GM18868 (cell line): ENCODE measurements around the gene FMNL2.
A peak's percentile ranks its signal among the peaks of the same experiment; 100 is the strongest.

Experiments
- ATAC-seq: cut with Tn5 transposase; IDR thresholded peaks from one replicate; pipeline ENCODE4 v1.9.1; 2021; ENCODE audit warnings: mild to moderate bottlenecking, moderate library complexity; ENCODE audit not compliant: unreplicated experiment

Gene FMNL2

DNA sequence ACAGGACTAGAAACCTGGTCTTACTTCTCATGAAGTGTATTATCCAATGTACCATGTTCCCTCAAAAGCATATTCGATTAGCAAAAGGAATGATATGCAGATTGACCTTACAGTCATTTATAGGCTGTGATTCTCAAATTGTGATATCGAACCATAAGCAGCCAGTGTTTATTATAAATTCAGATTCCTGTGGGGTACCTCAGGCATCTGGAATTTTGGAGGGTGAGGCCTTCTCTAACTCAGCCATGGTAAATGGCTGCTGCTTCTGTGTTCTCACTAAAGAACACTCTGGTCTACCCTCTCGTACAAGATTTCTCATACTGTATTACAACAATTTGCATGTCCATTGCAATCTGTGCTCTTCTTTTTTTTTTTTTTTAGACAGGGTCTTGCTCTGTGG lies 297.8 kb downstream of the FMNL2 start:
- no peak for ATAC-seq

DNA sequence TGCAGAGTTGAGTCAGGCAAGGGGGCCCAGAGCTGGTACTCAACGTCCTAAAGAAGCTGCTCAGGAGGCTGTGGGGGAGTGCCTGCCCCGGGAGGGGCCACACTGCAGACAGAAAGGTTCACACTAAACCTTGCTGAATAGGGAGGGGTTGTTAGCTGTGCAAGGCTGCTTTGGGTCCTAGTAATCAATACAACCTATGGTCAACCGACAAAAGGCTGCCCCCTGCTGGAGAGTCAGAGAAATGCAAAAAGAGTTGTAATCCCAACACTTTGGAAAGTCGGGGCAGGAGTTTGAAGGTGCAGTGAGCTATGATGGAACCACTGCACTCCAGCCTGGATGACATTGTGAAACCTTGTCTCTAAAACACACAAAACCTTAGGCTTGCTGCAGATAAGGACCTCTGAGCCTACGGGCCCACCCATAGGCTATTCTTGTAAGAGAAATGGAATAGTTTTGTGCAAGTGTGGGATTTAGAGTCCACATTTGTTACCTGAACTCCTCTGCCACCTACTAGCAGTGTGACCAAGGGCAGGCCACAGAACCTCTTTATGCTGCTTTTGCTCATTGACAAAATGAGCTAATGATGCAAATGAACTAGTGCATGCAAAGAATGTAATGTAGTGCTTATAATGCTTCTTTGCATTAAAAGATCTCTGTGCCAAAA lies 300.8 kb downstream of the FMNL2 start:
- peak; percentile 79 for ATAC-seq

DNA sequence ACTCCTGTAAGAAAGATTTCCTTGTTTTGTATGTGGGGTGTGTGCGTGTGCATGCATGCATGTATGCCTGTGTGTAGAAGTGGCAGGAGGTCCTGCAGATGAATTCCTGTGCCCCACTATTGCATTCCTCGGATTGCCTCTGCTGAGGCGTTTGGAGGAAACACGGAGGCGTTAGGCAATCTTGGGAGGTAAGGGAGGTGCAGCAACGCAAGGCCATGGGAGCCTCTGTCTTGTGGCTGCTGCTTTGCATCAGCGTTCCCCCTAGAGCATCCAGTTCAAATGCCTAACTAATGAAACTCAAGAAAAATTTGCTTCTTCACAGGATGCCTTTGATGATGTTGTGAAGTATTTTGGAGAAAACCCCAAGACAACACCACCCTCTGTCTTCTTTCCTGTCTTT lies 302.3 kb downstream of the FMNL2 start:
- no peak for ATAC-seq

DNA sequence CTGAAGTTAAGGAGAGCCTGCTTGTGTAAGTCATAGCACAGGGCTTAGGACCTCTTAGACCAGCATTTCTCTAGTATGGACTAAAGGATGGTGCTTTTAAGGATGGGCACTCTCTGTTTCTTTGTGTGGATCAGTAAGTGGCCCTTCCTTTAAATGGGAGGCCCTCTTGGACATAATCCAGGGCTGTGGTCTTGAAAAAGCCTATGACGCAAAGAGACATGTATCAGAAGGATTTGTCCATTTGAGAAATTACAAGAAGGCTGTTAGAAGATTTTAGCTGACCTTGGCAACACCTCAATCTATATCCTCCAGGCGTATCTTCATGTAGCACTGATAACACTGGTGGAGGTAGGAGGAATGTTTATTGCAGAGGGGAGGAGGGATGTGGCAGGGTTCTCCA lies 303.1 kb downstream of the FMNL2 start:
- ATAC-seq: no peak

DNA sequence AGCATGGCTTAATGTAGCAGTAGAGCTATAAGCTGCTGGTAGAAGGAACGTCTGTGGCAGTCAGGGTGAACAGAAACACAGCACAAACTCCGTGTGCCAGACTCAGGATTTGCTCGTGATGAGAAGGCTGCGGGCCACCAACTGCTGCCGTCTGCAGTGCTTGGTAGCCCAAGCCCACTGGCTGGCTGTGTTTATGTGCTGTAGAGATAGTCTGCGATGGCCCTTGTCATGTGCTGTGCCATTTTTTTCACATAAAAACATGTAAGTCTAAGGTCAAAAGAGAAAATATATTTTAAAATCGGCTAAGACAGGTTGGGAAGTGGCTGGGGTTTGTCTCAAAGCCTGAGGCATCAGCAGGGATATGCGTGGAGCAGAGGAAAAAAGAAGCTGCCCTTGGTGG lies 303.6 kb downstream of the FMNL2 start:
- no peak for ATAC-seq

GRCh38 chr2:152644189-152644873 lies 309.4 kb downstream of the FMNL2 start:
- no peak for ATAC-seq

GRCh38 chr2:152646264-152646663 lies 311.3 kb downstream of the FMNL2 start:
- ATAC-seq: no peak

- no peak for ATAC-seq
Measured at GRCh38 chr2:152646775-152647174, 311.8 kb downstream of the FMNL2 start.

DNA sequence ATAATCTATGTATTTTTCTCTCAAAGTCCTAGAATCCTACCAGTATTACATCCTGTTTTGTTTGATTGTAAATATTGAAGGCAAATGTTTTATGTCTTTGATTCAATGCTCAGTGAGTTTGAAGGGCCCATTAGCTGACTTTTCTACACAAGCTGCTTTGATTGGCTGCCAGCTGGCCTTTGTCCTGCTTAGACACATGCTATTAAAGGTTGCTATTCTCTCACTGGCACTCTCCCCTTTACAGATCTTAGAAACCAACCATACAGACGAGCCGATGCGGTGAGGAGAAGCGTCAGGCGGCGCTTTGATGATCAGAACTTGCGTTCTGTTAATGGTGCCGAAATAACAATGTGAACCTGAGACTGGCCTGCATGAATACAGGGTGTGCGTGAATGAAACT lies 312.6 kb downstream of the FMNL2 start:
- ATAC-seq: no peak

DNA sequence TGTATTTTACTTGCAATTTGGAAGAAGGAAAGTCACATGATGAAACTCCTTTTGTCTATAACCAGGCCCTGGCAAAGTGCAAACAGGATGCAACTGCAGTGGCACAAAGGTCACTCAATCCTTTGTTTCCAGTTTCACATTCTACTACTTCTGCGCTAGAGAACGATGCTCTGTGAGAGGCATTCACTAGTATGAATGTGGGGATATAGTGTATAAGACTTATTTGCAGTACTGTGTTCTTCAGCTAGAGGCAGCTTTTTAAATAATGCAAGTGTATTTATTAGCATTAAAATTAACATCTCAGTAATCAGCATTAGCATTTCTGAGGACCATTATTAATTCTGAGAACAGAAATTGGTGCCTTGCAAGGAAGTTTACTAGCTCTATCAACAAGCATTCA lies 313.4 kb downstream of the FMNL2 start:
- no peak for ATAC-seq

- ATAC-seq: no peak
Measured at GRCh38 chr2:152649997-152650396, 315.0 kb downstream of the FMNL2 start.

DNA sequence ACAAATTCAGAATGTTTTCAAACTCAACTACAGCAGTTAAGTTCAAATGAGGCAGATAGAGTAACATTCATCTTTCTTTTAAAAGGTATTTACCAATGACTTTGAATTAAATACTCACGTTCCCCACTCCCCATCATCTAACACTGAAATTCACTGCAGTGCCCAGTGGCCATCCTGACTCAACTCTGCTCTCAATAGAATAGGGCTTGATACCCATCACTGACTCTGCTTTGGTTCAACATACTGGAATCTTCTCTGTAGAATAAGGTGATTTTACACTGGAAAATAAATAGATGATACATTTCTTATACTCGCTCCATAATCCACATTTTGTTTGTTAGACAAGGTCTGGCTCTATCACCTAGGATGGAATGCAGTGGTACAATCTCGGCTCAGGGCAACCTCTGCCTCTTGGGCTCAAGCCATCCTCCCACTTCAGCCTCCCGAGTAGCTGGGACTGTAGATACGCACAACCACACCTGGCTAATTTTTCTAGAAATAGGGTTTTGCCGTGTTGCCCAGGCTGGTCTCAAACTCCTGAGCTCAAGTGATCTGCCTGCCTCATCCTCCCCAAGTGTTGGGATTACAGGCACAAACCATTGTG lies 315.9 kb downstream of the FMNL2 start:
- no peak for ATAC-seq

DNA sequence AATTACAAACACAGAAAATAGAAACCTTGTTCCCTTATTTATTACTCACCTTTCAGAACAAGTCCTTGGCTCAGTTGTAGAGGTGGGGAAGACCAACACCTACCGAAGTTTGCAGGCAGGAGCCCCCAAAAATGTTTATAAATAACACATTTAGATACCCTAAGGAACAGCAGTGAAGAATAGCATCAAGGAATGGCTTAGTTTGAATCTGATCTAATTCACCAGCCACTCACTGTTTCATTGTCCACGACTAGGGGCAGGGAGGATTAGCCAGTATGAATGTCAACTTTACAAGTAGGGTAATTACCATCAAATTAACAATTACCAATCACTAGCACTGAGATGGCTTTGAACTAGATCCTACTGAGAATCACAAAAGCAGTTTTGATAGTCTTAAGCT lies 316.9 kb downstream of the FMNL2 start:
- no peak for ATAC-seq

DNA sequence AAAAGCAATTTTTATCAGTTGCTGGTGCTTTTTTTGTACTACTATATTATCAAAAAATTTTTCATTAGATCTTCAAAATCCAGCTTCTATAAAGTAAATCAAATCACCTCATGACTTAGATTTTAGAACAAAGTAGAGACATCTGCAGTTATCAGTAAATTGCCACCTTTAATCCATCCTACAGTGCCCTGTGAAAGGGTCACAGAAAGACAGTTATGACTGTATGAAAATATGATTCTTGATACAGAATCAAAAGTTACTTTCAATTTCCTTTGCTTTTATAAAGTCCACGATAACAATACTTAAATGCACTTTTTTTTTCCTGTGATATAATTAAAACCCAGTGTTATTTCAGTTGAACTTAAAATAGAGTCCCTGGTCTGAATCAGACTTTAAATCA lies 320.9 kb downstream of the FMNL2 start:
- peak; percentile 38 for ATAC-seq

DNA sequence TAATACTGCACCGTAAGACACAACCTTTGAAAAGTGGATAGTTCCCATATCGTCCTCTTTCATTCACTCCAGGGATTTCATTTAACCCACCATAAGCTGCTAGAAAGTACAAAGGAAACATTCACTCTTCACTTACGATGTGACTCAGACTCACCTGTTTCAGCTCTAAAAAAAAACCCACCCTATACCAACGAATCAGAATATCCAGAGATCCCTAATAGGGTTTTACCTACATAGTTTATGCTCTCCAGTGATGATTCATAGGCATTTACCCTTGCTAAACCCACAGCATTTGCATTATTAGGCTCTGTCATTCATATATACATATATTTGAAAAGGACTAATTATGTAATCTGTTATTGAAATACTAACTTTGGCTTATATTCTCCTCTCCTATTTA lies 322.1 kb downstream of the FMNL2 start:
- peak; percentile 93 for ATAC-seq

GRCh38 chr2:152658221-152658620 lies 323.2 kb downstream of the FMNL2 start:
- ATAC-seq: no peak

DNA sequence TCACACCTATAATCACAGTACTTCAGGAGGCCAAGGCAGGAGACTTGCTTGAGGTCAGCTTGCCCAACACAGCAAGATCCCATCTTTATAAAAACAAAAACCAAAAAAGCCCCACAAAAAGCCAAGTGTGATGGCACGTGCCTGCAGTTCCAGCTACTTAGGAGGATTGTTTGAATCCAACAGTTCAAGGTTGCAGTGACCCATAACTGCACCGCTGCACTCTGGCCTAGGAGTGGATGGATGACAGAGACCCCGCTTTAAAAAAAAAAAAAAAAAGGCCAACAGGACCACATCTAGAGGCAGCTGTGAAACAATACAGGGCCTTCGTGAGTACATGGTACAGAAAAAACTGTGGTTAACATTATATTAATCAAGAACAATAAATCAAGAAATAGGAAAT lies 326.1 kb downstream of the FMNL2 start:
- no peak for ATAC-seq

- ATAC-seq: no peak
Measured at GRCh38 chr2:152664725-152665124, 329.8 kb downstream of the FMNL2 start.

- no peak for ATAC-seq
Measured at GRCh38 chr2:152674334-152674733, 339.4 kb downstream of the FMNL2 start.

DNA sequence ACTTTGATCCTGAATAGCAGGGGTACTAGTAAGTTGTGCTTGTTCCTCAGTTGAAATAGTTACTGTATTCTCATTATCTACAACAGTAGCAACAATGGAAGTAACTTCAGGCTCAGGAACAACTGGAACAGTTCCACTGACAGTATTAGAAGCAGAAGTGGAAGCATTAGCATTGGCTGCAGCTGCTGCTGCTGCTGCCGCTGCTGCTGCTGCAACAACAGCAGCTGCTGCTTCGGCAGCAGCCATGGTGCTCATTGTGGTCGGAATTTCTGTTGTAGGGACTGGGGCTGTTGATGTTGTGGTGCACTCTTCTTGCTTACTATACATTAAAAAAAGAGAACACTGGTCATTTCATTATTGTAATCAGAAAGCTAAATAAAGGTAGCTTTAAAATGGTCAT lies 341.5 kb downstream of the FMNL2 start:
- no peak for ATAC-seq

DNA sequence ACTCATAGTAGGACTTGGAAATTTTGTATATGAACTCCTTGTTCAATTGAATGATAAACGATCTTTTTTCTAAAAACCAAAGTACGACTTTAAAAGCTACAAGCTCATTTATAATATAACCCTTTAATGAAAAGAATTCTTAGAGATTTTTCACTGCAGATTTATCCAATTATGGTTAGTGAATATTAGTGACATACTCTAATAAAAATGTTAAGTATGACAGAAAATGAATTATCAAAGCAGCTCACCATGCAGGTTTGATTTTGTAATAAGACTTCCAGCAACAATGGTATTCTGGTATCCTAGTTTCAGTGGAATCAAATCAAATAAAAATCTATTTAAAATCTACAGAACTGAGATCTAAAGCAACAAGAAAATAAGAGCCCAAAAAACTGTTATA lies 343.8 kb downstream of the FMNL2 start:
- no peak for ATAC-seq

DNA sequence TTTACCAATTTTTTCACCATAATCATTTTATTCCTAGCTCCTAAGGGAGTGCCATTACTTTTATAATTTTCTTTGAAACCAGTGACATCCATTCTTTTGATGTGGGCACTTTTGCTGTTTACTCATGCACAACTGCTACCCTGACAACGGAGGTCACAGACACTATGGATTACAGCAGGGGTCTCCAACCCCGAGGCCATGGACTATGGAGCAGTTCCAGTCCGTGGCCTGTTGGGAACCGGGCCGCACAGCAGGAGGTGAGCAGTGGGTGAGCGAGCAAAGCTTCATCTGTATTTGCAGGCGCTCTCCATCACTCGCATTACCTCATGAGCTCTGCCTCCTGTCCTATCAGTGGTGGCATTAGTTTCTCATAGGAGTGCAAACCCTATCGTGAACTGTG lies 347.7 kb downstream of the FMNL2 start:
- no peak for ATAC-seq
